Glutamatergic neuron (in vitro differentiated cells): Measurements from ENCODE around the gene LPA. TPM values are rescaled to one million over a fixed set of nuclear protein-coding genes. Genes with fewer than 3 reads are reported as not detected.

Source experiments
- DNase-seq: peaks from one replicate; pipeline ENCODE4 v3.0.0; 2022
- H3K27ac Mint-ChIP-seq: one replicate; pipeline ENCODE4 v1.8.0; 2020; ENCODE audit warnings: mild to moderate bottlenecking, mixed read lengths, inconsistent platforms; ENCODE audit not compliant: unreplicated experiment
- H3K27me3 Mint-ChIP-seq: one replicate; pipeline ENCODE4 v1.8.0; 2020; ENCODE audit warnings: mild to moderate bottlenecking, moderate library complexity, mixed read lengths, inconsistent platforms; ENCODE audit not compliant: unreplicated experiment
- H3K36me3 Mint-ChIP-seq: one replicate; pipeline ENCODE4 v1.8.0; 2020; ENCODE audit warnings: mild to moderate bottlenecking, mixed read lengths, inconsistent platforms; ENCODE audit not compliant: unreplicated experiment
- H3K4me1 Mint-ChIP-seq: one replicate; pipeline ENCODE4 v1.8.0; 2020; ENCODE audit warnings: mild to moderate bottlenecking, low read depth, mixed read lengths, inconsistent platforms; ENCODE audit not compliant: unreplicated experiment
- H3K4me3 Mint-ChIP-seq: one replicate; pipeline ENCODE4 v1.8.0; 2020; ENCODE audit warnings: mild to moderate bottlenecking, mixed read lengths, inconsistent platforms; ENCODE audit not compliant: unreplicated experiment
- H3K9me3 Mint-ChIP-seq: one replicate; pipeline ENCODE4 v1.8.0; 2020; ENCODE audit warnings: mild to moderate bottlenecking, moderate library complexity, mixed read lengths, inconsistent platforms; ENCODE audit not compliant: unreplicated experiment
- total RNA-seq: library from RNA; stranded (reverse); fragmentation: NEBNext Ultra II Directional; extraction: Animal tissue kit (Norgen Biotek cat#: 25700); gene quantifications from one replicate; pipeline ENCODE4 v1.2.1, GENCODE V29; 2021; ENCODE audit not compliant: unreplicated experiment
- TF ChIP-seq, protein P1 (sequence below): fragments of 200-600 bp; sonication (generic); IDR thresholded peaks from one replicate; pipeline ENCODE4 v1.5.0; 2021; ENCODE audit not compliant: partially characterized antibody, unreplicated experiment

Gene LPA
- total RNA-seq, 1 donor from 2014 or later: 1.9 TPM

DNA sequence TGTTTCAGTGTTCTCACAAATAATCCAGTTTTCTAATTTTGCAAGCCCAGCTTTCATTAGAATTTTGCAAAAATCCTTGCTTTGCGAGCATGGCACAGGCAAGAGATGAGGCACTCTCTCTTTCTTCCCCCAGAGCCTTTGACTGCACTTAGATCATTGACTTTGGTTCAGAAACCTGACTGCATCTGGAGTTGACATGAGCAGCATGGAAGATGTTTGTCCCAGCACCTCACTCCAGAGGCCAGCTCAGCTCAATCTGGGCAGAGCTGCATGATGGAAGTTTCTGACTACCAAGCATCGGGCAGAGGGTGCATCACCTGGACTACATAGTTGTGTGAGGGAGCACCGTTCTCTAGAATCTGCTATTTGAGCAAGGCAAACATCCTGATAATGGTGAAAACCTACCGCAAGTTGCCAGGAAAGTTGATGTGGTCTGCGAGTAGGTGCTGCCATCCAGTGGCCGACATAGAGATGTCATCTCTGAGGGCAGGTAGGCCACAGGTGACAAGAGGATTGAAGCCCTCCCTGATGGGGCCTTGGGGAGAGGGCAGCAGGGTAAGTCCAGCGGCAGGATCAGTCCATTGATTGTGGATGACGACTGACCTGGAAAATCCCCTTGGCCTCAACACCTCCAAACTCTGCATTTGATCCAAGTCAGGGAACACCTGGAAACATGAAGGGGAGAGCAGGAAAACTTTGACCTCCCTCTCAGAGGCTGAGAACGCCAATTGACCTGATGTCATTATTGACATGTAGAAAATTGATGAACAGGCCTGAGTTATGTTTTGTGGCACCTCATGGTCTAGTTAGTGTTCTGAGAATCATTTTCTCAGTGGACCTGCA is 3.8 kb upstream of the LPA start:
- no peak for DNase-seq
- Mint-ChIP-seq H3K36me3 (no peaks in the 10 kb centered on the region), H3K9me3 (no peaks in the 10 kb centered on the region), H3K27me3 (no peaks in the 10 kb centered on the region), H3K27ac (no peak overlapping the region), H3K4me1 (no peaks in the 10 kb centered on the region), H3K4me3 (no peak overlapping the region)
- TF ChIP-seq, protein P1, sequence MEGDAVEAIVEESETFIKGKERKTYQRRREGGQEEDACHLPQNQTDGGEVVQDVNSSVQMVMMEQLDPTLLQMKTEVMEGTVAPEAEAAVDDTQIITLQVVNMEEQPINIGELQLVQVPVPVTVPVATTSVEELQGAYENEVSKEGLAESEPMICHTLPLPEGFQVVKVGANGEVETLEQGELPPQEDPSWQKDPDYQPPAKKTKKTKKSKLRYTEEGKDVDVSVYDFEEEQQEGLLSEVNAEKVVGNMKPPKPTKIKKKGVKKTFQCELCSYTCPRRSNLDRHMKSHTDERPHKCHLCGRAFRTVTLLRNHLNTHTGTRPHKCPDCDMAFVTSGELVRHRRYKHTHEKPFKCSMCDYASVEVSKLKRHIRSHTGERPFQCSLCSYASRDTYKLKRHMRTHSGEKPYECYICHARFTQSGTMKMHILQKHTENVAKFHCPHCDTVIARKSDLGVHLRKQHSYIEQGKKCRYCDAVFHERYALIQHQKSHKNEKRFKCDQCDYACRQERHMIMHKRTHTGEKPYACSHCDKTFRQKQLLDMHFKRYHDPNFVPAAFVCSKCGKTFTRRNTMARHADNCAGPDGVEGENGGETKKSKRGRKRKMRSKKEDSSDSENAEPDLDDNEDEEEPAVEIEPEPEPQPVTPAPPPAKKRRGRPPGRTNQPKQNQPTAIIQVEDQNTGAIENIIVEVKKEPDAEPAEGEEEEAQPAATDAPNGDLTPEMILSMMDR: peak; percentile 45

GRCh38 chr6:160662842-160663241 is 1.2 kb downstream of the LPA start:
- no peaks in the 10 kb centered on the region for H3K27me3 Mint-ChIP-seq
- no peaks in the 10 kb centered on the region for H3K9me3 Mint-ChIP-seq
- no peaks in the 10 kb centered on the region for H3K4me1 Mint-ChIP-seq
- no peak overlapping the region for H3K27ac Mint-ChIP-seq
- TF ChIP-seq, protein P1: no peak
- DNase-seq: no peak
- no peak overlapping the region for H3K4me3 Mint-ChIP-seq
- peaks cover under 1% of the 10 kb centered on the region for H3K36me3 Mint-ChIP-seq

DNA sequence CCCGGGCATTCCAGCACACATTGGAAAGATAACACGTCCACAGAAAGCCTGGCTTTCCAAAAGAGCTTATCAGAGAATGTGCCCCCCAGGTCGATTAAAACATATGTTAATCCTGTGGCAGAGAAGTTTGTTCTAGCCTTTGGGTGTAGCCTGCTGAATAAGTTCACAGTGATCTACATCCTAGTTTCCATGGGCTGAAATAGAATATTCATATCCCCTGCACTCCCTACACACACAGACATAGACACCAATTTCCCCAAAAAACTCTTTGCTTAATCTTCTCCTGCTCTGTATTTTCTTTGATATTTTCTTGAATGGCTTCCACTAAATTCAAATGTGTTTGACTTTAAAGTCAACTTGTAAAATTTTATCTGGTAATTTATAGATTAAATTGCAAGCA is 1.6 kb downstream of the LPA start:
- Mint-ChIP-seq H3K27ac (no peak overlapping the region), H3K4me1 (no peaks in the 10 kb centered on the region), H3K27me3 (no peaks in the 10 kb centered on the region), H3K4me3 (no peak overlapping the region), H3K36me3 (peaks cover 5% of the 10 kb centered on the region), H3K9me3 (peaks cover 3% of the 10 kb centered on the region)
- no peak for DNase-seq
- TF ChIP-seq, protein P1: no peak

DNA sequence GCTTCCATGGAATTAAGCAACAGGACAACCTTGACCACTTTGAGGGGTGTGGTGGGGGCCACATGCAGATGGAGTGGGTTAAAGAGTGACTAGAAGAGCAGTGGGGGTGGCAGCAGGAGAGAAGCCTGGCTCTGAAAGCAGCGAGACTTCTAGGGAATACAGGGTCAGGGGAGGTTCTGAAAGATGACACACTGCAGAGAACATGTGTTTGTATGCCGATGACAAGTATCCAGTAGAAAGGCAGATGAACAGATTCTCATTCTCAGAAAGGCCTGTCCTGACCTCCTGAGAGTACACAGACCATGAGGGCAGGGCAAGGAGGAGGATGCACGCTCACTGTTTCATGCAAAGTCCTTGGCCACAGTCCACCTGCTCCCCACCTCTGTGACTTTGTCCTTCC is 2.9 kb downstream of the LPA start:
- Mint-ChIP-seq H3K36me3 (peaks cover 5% of the 10 kb centered on the region), H3K27me3 (no peaks in the 10 kb centered on the region), H3K4me1 (no peaks in the 10 kb centered on the region), H3K4me3 (no peak overlapping the region), H3K9me3 (peaks cover 6% of the 10 kb centered on the region), H3K27ac (no peak overlapping the region)
- TF ChIP-seq, protein P1: no peak
- no peak for DNase-seq

GRCh38 chr6:160659562-160659961 is 4.5 kb downstream of the LPA start:
- no peak for DNase-seq
- Mint-ChIP-seq H3K27ac (no peak overlapping the region), H3K27me3 (no peaks in the 10 kb centered on the region), H3K9me3 (peaks cover 6% of the 10 kb centered on the region), H3K4me3 (no peak overlapping the region), H3K4me1 (no peaks in the 10 kb centered on the region), H3K36me3 (peaks cover 5% of the 10 kb centered on the region)
- TF ChIP-seq, protein P1: no peak
